ENCODE measurements around the gene MYT1. TPM values are rescaled to one million over a fixed set of nuclear protein-coding genes. Genes with fewer than 3 reads are reported as not detected.

The MYT1 gene
- total RNA-seq, 2 donors from 2014 or later, result 0.16 TPM; not detected in 1

DNA sequence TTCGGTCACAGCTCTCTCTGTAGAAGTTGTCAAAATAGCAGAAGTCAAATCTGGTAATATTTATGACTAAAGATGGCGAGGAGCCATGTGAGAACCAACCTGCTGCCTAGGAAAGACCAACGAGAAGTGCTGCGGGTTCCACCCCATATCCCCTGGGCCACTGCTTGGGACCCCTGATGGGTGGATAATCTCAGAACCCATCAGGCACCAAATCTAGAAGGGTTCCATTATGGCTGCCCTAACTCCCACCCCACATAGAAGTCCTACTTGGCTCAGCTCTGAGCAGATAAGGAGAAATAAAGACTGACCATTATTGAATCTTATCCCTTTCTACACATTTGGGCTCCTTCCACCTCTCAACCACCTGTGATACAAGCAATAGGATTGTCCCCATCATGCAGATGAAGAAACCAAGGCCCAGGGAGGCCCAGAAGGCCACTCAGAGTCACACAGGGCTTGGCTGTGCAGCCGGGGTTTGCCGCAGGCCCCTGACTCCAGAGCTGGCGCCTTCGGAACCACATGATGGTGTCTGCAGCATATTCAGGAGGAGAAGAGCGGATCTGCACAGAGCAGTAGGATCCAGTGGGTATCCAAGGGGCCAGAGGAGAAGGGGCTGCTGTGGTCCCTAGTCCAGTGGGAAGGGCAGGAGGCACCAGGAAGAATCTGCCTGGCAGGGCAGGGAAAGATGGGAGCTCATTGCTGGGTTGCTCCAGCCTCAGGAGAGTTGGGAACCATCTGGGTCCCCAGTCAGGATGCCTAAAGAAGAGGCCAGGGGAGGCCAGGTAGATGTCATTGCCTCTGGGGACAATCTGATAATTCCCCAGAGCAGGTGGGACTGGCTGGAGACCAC is 81.7 kb downstream of the MYT1 start:
- H3K4me1 Mint-ChIP-seq, result no peaks in the 10 kb centered on the region
- no peak for ATAC-seq (replicated peaks)
- H3K36me3 Mint-ChIP-seq (ENCODE audit: low read depth), result no peaks in the 10 kb centered on the region
- H3K4me3 Mint-ChIP-seq, result no peak overlapping the region
- peaks cover 8% of the 10 kb centered on the region for H3K27me3 Mint-ChIP-seq
- H3K9me3 Mint-ChIP-seq, result no peaks in the 10 kb centered on the region
- H3K27ac Mint-ChIP-seq, result no peak overlapping the region

DNA sequence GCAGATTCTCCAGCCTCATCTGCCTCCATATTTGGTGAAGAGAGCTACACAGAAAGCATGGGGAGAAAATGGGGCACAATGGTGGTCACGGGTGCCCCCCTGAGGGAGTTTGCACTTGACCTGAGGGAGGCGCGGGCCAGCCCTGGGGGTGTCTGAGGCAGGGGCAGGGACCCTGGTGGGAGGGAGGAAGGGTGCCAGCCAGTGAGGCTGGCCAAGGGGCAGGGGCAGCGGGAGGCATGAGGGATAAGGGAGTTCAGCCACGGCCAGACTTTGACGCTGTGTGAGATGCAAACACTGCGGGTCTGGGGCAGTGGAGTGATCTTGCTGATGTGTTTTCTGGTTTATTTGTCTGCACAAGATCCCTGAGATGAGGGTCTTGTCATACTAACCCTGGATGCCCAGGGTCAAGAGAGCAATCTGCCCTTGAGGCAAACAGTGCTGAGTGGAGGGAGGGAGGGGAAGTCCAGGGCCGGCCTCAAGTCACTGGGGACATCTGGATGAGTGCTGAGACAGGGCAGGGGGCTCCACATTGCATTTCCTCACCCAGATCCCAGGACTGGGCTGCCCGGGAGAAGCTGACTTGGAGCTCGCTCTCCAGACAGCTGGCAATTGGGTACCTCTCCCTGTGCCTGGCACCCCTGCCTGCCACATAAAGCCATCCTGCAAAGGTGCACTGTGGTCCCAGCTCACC is 82.5 kb downstream of the MYT1 start:
- H3K36me3 Mint-ChIP-seq (ENCODE audit: low read depth), result no peaks in the 10 kb centered on the region
- no peak overlapping the region for H3K4me3 Mint-ChIP-seq
- no peak overlapping the region for H3K27ac Mint-ChIP-seq
- ATAC-seq (replicated peaks), result no peak
- no peaks in the 10 kb centered on the region for H3K4me1 Mint-ChIP-seq
- H3K9me3 Mint-ChIP-seq, result no peaks in the 10 kb centered on the region
- peaks cover 8% of the 10 kb centered on the region for H3K27me3 Mint-ChIP-seq

DNA sequence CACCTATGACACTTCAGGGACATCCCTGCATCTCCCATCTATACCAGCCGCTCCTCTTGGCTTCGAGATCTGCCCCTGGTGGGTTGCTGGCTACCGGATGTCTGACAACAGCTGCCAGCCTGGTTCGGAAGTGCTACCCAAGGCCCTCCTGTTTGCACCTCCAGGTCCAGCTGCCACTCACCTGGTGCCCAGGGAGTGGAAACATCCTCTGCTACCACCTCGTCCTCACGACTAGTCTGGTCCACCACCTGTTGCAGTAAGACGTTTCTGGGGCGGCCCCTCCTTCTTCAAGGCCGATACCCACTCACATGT is 83.0 kb downstream of the MYT1 start:
- no peaks in the 10 kb centered on the region for H3K9me3 Mint-ChIP-seq
- H3K4me3 Mint-ChIP-seq, result no peak overlapping the region
- peaks cover 8% of the 10 kb centered on the region for H3K27me3 Mint-ChIP-seq
- no peak for ATAC-seq (replicated peaks)
- no peaks in the 10 kb centered on the region for H3K4me1 Mint-ChIP-seq
- H3K27ac Mint-ChIP-seq, result no peak overlapping the region
- H3K36me3 Mint-ChIP-seq (ENCODE audit: low read depth), result no peaks in the 10 kb centered on the region

DNA sequence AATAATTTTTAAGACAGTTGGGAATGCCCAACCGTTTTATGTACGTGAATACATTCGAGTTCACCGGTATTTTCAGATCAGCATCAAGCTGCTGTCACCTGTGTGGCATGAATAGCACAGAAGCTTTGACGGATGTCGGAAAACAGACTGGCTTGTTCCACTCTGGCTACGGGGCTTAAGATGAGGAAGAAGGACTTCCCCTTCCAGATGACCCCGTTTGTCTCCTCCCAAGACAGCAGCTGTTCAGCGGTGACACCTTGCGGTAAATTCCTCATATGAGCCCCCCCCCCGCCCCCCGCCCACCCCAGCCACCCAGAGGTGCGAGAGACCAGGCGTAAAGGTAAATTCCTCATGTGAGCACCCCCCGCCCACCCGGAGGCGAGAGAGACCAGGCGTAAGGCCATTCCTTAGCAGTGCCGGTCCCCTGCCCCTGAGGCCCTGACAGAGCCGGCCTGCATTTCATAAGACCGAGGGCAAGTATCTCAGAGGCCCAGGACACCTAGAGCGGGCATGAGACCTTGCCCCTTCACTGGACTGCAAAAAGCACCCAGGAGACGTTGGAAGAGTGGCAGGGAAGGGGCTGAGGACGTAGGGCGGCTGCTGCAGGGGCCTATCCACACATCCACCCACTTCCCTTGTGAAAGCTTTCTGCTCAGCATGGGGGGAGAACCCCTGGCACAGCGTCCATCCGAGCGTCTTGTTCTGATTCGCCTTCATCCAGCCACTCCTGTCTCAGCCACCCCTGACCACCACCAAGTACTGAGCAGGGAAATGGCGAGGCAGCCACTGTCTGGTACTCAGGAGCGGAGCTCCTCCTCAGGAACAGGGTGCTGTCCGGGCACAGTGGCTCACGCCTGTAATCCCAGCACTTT is 84.0 kb downstream of the MYT1 start:
- Mint-ChIP-seq H3K4me3 (no peak overlapping the region), H3K27me3 (peaks cover 15% of the 10 kb centered on the region), H3K27ac (no peak overlapping the region), H3K36me3 (ENCODE audit: low read depth) (no peaks in the 10 kb centered on the region), H3K4me1 (no peaks in the 10 kb centered on the region), H3K9me3 (no peaks in the 10 kb centered on the region)
- ATAC-seq (replicated peaks), result no peak

DNA sequence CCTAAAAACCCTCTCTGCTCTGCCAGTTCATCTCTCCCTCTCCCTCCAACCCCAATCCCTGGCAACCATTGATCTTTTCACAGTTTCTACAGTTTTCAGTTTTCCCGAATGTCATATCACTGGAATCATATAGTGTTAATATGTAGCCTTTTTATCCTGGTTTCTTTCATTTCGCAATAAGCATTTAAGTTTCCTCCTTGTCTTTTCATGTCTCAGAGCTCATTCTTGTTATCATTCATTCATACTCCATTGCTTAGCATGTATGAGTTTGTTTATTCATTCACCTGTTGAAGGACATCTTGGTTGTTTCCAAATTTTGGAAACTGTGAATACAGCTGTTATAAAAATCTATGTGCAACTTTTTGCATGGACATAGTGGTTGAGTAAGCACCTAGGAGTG is 85.8 kb downstream of the MYT1 start:
- ATAC-seq (replicated peaks), result no peak
- H3K36me3 Mint-ChIP-seq (ENCODE audit: low read depth), result peaks cover 5% of the 10 kb centered on the region
- H3K4me1 Mint-ChIP-seq, result peaks cover 7% of the 10 kb centered on the region
- peaks cover 11% of the 10 kb centered on the region for H3K27me3 Mint-ChIP-seq
- no peak overlapping the region for H3K27ac Mint-ChIP-seq
- H3K9me3 Mint-ChIP-seq, result no peaks in the 10 kb centered on the region
- H3K4me3 Mint-ChIP-seq, result no peak overlapping the region

DNA sequence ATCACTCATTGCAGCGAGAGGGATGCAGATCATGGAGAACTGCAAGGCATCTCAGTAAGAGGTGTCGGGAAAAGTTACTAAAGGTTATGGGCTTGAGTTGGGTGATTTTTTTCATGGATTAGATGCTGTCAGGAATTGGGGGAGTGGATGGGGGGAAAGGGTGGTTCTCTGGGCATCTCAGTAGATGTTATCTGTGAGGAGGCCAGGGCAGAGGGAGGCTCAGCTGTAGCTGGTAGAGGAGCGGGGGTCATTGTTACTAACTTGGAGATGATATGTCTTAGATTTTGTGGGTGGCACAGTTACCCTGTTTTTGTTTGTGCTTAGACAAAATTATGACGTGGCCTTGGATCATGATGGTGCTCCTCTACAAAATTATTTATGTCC is 88.7 kb downstream of the MYT1 start:
- Mint-ChIP-seq H3K27me3 (peaks cover 8% of the 10 kb centered on the region), H3K4me3 (no peak overlapping the region), H3K36me3 (ENCODE audit: low read depth) (peaks cover 13% of the 10 kb centered on the region), H3K9me3 (no peaks in the 10 kb centered on the region), H3K4me1 (peaks cover 19% of the 10 kb centered on the region), H3K27ac (no peak overlapping the region)
- ATAC-seq (replicated peaks), result no peak

DNA sequence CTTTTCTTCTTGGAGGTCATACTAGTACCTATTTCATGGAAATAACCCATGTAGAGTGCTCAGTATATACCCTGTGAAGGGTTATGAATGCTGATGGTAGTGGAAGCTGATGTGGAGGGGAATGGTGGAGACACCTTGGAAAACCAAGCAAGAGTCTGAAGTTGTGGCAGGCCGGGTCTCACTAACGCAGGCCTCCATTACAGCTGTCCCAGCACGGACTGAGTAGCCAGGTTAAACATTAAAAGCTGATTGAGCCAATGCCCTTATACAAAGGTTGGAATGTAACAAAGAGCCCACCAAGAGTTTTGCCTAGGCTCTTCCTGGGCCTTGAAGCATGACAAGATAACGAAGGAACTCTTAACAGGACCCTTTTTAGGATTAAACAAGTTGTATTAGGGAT is 89.2 kb downstream of the MYT1 start:
- no peak overlapping the region for H3K4me3 Mint-ChIP-seq

DNA sequence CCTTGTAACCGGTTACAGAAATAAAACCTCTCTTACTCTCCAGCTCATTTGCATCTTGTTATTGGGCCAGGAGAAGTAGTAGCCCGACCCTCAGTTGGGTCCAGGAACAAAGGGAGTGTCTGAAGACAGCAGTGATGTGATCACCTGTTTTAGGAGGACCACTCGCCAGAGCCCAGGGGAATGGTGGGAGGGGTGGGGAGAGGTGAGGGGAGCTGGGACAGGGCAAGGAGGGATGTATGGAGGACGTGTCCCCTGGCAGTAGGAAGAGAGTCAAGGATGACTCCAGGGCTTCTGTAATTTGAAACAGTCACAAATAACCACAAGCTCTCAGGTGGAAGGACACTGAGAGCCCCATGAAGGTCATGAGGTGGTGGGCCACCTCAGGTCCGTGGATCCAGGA is 89.9 kb downstream of the MYT1 start:
- Mint-ChIP-seq H3K4me1 (peaks cover 26% of the 10 kb centered on the region), H3K27ac (peak overlapping the region; percentile 78), H3K9me3 (no peaks in the 10 kb centered on the region), H3K27me3 (peaks cover 8% of the 10 kb centered on the region), H3K4me3 (peak overlapping the region; percentile 72), H3K36me3 (ENCODE audit: low read depth) (peaks cover 13% of the 10 kb centered on the region)
- ATAC-seq (replicated peaks), result no peak

More for the DNA sequence above, 89.2 kb downstream of the MYT1 start:
- Mint-ChIP-seq H3K27ac (no peak overlapping the region), H3K36me3 (ENCODE audit: low read depth) (peaks cover 13% of the 10 kb centered on the region), H3K27me3 (peaks cover 8% of the 10 kb centered on the region), H3K9me3 (no peaks in the 10 kb centered on the region), H3K4me1 (peaks cover 19% of the 10 kb centered on the region)
- no peak for ATAC-seq (replicated peaks)

DNA sequence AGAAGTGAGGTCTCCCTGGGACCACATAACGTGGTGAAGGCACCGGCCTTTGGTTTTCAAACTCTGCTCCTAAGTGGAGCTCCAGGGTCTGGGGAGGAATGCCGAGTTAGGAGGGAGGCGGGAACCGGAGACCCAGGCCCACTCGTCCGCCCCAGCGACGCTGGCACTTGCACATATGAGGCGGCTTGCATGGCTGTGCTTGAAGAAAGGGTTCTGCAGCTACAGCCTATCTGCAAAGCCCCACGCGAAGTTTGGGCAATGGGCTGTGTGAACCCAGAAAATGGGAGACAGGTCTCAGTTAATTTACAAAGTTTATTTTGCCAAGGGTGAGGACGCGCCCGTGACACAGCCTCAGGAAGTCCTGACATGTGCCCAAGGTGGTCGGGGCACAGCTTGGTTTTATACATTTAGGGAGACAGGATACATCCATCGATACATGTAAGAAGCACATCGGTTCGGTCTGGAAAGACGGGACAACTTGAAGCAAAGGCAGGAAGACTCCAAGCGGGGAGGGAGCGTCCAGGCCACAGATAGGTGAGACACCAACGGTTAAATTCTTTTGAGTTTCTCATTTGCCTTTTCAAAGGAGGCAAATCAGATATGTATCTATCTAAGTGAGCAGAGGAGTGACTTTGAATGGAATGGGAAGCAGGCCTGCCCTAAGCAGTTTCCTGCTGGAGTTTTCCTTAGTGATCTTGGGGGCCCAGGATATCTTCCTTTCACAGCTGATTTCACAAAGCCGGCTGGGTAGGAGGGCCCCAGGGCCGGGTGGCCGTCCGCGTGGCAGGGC is 90.5 kb downstream of the MYT1 start:
- peaks cover 26% of the 10 kb centered on the region for H3K4me1 Mint-ChIP-seq
- peaks cover 13% of the 10 kb centered on the region for H3K36me3 Mint-ChIP-seq (ENCODE audit: low read depth)
- no peaks in the 10 kb centered on the region for H3K9me3 Mint-ChIP-seq
- peak overlapping the region; percentile 78 for H3K27ac Mint-ChIP-seq
- no peak for ATAC-seq (replicated peaks)
- peak overlapping the region; percentile 72 for H3K4me3 Mint-ChIP-seq
- H3K27me3 Mint-ChIP-seq, result peaks cover 8% of the 10 kb centered on the region

DNA sequence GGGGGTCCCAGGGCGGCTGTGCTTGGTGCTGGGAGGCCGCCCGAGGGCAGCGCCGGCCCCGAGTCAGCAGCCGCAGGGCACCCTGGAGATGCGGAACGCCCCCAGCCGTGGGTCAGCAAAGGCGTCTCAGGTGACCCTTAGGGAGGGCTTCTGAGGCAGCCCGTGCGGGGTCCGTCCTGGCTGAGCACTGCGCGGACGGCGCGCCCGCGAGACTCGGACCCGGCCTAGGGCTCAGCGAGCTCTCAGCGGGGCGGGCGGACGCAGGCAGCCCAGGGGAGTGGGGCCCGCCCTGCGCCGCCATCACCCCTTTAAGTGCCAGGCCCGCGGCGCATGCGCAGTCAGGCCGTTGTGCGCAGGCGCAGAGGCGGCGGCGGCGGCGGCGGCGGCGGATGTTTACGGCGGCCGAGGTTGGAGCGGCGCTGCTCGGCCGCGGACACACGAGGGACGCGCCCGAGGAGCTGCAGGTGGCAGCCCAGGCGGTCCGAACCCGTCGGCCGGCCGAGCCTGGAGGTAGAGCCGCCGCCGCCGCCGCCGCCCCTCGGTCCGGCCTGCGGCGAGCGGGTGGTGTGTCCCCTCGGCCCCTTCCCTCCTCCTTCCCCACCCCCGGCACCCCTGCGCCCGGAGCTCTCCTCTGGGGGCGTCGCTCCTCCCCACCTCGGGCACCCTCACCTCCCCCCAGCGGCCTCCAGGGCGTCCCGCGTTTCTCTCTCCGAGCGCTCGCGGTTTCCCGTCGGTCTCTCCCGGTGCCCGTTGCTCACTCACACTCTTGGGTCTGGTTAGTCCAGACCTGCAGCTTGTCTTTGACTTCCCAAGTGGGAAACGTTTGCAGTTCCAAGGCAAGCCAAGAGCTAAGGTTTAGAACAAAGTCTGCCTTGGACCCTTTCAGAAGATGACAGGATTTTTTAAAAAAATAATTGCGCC is 91.4 kb downstream of the MYT1 start, which contains the start of gene PCMTD2:
Gene PCMTD2 (plus strand): TSS at position 388 of the 921 bp plus-strand sequence. CDS start 4,218 bp downstream, outside the sequence.
- Mint-ChIP-seq H3K4me1 (peaks cover 26% of the 10 kb centered on the region), H3K9me3 (no peaks in the 10 kb centered on the region), H3K27ac (peak within 1 kb of the TSS; percentile 95), H3K36me3 (ENCODE audit: low read depth) (peaks cover 17% of the 10 kb centered on the region), H3K27me3 (peaks cover 8% of the 10 kb centered on the region), H3K4me3 (peak within 1 kb of the TSS; percentile 93)
- peak; percentile 90 for ATAC-seq (replicated peaks)

DNA sequence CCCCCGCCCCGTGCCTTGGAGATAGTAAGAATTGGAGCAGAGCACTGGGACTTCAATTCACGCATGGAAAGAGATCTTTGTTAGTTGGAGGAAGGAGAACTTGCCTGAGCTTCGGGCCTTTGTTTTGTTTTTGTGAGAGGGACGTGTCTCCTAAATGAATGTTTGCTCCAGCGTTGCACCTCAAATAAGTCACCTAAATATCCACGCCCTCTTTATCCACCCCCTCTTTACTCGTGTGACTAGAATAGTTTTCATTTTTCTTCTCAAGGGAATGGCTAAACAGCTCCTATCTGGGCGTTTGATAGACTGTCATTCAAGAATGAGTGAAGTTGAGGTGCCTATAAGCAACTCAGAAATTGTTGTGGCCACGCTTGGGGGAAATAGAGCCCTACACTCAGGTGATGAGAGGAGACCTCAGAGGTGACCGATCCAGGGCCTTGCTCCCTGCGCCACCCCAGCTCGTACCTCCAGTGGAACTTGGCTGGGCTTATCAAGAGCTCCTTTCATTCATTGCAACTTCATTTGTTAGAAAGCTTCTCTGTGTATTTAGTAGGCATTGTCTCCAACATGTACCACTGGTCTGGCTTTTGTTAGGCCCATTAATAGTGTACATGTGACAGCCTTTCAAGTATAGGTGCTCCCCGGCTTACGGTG is 92.2 kb downstream of the MYT1 start:
- Mint-ChIP-seq H3K4me3 (peak overlapping the region; percentile 93), H3K4me1 (peaks cover 32% of the 10 kb centered on the region), H3K27ac (peak overlapping the region; percentile 95), H3K36me3 (ENCODE audit: low read depth) (peaks cover 25% of the 10 kb centered on the region), H3K27me3 (peaks cover 8% of the 10 kb centered on the region), H3K9me3 (no peaks in the 10 kb centered on the region)
- peak; percentile 15 for ATAC-seq (replicated peaks)

DNA sequence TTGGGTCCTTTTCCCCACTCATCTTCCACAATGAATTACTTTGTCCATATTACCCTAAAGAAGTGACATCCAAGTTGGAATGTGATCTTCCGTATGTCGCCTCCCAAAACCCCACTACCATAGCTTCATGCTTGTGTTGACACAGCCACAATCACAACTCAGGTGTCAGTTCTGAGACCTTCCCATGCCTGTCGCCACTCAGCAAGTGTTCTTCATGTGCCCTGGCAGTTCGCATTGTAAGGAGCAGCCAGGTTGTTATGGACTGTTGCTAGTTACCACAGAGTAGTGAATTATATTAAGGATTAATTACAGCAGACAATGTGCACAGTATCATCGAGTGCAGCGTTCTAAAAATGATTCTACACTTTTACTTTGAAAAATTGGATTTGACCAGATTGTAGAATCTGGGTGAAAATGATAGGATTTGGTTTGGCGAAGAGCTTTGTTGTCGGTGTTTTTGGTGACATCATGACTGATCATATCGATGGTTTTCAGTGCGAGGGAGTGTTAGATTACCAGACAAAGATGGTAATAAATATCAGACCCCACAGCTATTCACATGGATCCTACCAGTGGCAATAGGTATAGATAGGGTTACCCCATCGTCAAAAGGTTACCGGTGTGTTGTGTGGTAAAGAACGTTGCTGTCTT is 93.0 kb downstream of the MYT1 start:
- Mint-ChIP-seq H3K27me3 (peaks cover 8% of the 10 kb centered on the region), H3K27ac (peak overlapping the region; percentile 95), H3K9me3 (no peaks in the 10 kb centered on the region), H3K36me3 (ENCODE audit: low read depth) (peaks cover 27% of the 10 kb centered on the region), H3K4me3 (peak overlapping the region; percentile 93), H3K4me1 (peaks cover 32% of the 10 kb centered on the region)
- ATAC-seq (replicated peaks), result no peak
